Heart right ventricle (tissue), 16 donors: ENCODE data around the gene NFKB1. TPM values are rescaled to one million over a fixed set of nuclear protein-coding genes. Genes with fewer than 3 reads are reported as not detected.

Experiments
- ATAC-seq, 8 donors: fragments of 200-7000 bp; cut with Tn5 transposase; one replicate each; pipeline ENCODE4 v1.9.1; 2020; ENCODE audit warnings: mild to moderate bottlenecking in 8 of 8, moderate library complexity in 8 of 8, moderate number of reproducible peaks in 1 of 8
- DNase-seq, 2 donors: peaks; one replicate each; pipeline ENCODE4 v3.0.0-alpha.2; 2020
- H3K27ac ChIP-seq, 10 donors: fragments of 200-600 bp; sonication (generic) in 2 of 10; one replicate each; pipeline versions ENCODE4 v1.5.0 to v1.8.0; 2020 to 2022; ENCODE audit warnings: mild to moderate bottlenecking in 3 of 10
- H3K27me3 ChIP-seq, 7 donors: fragments of 200-600 bp; one replicate each; pipeline ENCODE4 v1.8.0; 2021 to 2022; ENCODE audit warnings: mild to moderate bottlenecking in 2 of 7
- H3K36me3 ChIP-seq, 9 donors: fragments of 200-600 bp; sonication (generic) in 1 of 9; one replicate each; pipeline versions ENCODE4 v1.5.0 to v1.8.0; 2020 to 2022; ENCODE audit warnings: mild to moderate bottlenecking in 2 of 9
- H3K4me1 ChIP-seq, 9 donors: fragments of 200-600 bp; sonication (generic) in 1 of 9; one replicate each; pipeline versions ENCODE4 v1.5.0 to v1.8.0; 2020 to 2022; ENCODE audit warnings: mild to moderate bottlenecking in 4 of 9
- H3K4me3 ChIP-seq, 10 donors: fragments of 200-600 bp; sonication (generic) in 2 of 10; one replicate each; pipeline versions ENCODE4 v1.5.0 to v1.8.0; 2020 to 2022; ENCODE audit warnings: mild to moderate bottlenecking in 7 of 10, moderate library complexity in 2 of 10
- H3K9me3 ChIP-seq, 11 donors: fragments of 200-600 bp in 10 of 11; sonication (generic) in 2 of 11; one replicate each; pipeline versions ENCODE4 v1.5.0 to v1.8.0; 2013 to 2022; ENCODE audit warnings: mild to moderate bottlenecking in 2 of 11, control low read depth in 1 of 11, moderate library complexity in 1 of 11
- whole genome bisulfite sequencing, 2 donors: extraction: QIAGEN DNeasy Blood & Tissue Kit; methylation state at CpG; one replicate each; pipeline ENCODE4 v1.1.7; 2013; ENCODE audit warnings: inconsistent platforms in 1 of 2; 5-methylcytosine and 5-hydroxymethylcytosine counted together
- intact Hi-C, 10 donors: fragments of 100-400 bp; cut with DNase I; formaldehyde crosslinking; loops; one replicate each; pipeline versions ENCODE4 v1.11.1 to v1.14.2; 2022
- polyA plus RNA-seq, 2 donors: library from polyadenylated mRNA; stranded (reverse); fragments of 200-250 nt; gene quantifications; one replicate each; pipeline ENCODE4 v1.2.3, GENCODE V29; 2013
- total RNA-seq, 10 donors: library from RNA; stranded (reverse); fragmentation: NEBNext Ultra II Directional in 3 of 10; extraction: Animal tissue kit (Norgen Biotek cat#: 25700) in 3 of 10; gene quantifications; one replicate each; pipeline versions ENCODE4 v1.2.1 to v1.2.4, GENCODE V29; 2021 to 2023
- TF ChIP-seq, protein P1 (sequence below), 9 donors: fragments of 200-600 bp; sonication (generic) in 2 of 9; IDR thresholded peaks; one replicate each; pipeline versions ENCODE4 v1.5.0 to v1.8.0; 2021 to 2022; ENCODE audit warnings: antibody characterized with exemption in 9 of 9, mild to moderate bottlenecking in 5 of 9, moderate library complexity in 1 of 9
- donor health status: Arrhythmogenic right ventricular cardiomyopathy.
- donor health status: ischemic (EF 13 %, LVEDD 7.1; RV severe dilation, severe dysfunction).
- donor health status: healthy with polysubstance abuse.
- donor health status: DM: no; HTN: yes; CAD: no.
- donor health status: DM: no; HTN: no; CAD: no.
- donor health status: ischemic (EF 25% LVEDD 6.9; RV normal size, moderate dysfunction).
- donor health status: ischemic (EF 25% LVEDD 5.7; RV mildly dilated, moderate dysfunction).
- donor health status: healthy.
- donor health status: DM: yes; HTN: yes; CAD: no.
- donor health status: Ischemic cardiomyopathy.
- donor health status: ischemic (EF 35%, LVEDD 5.7; RV mildly dilated, moderate dysfunction).
- donor health status: nonischemic (EF 11% LVEDD 7.7; RV severe dilation, severe dysfunction).
- donor health status: DM: yes; HTN: yes; CAD: no.
- donor health status: PGD.
- donor health status: ischemic (EF 29% LVEDD 5.4; RV normal size, mild dysfunction).
- donor health status: nonischemic (EF 23%, LVEDD 6.1; RV moderate dilation, normal function).

The NFKB1 gene
- total and polyA plus RNA-seq, 12 donors, result 4.5 to 30.3 (median 19.9) TPM

DNA sequence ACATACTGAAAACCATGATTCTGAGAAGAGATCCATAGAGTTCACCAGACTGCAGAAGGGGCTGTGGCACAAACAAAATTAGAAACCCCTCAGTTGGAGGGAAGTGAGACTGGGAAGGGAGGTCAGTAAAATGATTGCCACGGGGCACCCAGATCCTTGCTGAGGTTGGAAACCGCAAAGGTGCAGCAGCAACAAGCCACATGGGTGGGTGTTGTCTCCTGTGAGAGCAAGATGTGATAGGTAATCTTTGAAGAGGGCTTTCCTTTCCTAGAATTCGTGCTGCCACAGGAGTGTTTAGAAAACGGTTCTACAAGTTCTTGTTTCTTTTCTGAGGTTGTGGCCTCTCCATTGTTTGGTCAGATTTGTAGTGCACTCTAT, 85.5 kb downstream of the NFKB1 start:
- intact Hi-C loops, result loop anchor here in 1 of 10 donors (10.0 kb wide), 1 partner anchor 82 kb away; the partner anchor contains the start of gene NFKB1
- Histone ChIP-seq H3K9me3 (peaks cover 0 to 12% (median 0%) of the 10 kb centered on the region in 11 donors), H3K27me3 (no peaks in the 10 kb centered on the region), H3K4me1 (no peaks in the 10 kb centered on the region), H3K27ac (no peak overlapping the region), H3K36me3 (peaks cover 0 to 100% (median 54%) of the 10 kb centered on the region in 9 donors), H3K4me3 (no peak overlapping the region)
- TF ChIP-seq, protein P1, sequence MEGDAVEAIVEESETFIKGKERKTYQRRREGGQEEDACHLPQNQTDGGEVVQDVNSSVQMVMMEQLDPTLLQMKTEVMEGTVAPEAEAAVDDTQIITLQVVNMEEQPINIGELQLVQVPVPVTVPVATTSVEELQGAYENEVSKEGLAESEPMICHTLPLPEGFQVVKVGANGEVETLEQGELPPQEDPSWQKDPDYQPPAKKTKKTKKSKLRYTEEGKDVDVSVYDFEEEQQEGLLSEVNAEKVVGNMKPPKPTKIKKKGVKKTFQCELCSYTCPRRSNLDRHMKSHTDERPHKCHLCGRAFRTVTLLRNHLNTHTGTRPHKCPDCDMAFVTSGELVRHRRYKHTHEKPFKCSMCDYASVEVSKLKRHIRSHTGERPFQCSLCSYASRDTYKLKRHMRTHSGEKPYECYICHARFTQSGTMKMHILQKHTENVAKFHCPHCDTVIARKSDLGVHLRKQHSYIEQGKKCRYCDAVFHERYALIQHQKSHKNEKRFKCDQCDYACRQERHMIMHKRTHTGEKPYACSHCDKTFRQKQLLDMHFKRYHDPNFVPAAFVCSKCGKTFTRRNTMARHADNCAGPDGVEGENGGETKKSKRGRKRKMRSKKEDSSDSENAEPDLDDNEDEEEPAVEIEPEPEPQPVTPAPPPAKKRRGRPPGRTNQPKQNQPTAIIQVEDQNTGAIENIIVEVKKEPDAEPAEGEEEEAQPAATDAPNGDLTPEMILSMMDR (IDR thresholded peaks at IDR 0.05), result no peak
- no peak for DNase-seq
- ATAC-seq, result no peak
- 82 to 85% methylated on average over 4 of the region's 4 CpGs for WGBS, 2 donors

DNA sequence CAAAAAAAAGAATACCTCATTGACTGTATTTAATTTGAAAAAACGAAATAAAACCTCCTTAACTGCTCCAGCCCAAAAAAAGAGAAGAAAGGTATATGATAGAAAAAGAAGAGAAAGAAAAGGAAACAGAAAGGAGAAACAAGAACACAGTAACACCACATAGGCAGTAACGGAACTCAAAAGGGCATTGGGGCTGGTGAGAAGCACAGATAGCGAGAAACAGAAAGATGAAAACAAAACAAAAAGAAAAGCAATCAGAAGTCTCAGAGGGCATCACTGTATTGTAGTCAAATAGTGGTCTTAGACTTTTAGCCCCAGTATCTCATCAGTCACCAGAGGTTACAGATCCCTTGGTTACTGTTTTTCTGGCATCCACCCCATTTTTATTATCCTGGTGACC, 88.6 kb downstream of the NFKB1 start:
- intact Hi-C loops, result loop anchor here in 2 of 10 donors (10.0 kb wide), 2 partner anchors 85 to 135 kb away; partner anchors contain the start of gene NFKB1 (in 1 of the 2)
- peaks cover 0 to 15% (median 0%) of the 10 kb centered on the region in 11 donors for H3K9me3 ChIP-seq
- DNase-seq (no peak), ATAC-seq (no peak)
- TF ChIP-seq, protein P1 (IDR thresholded peaks at IDR 0.05), result no peak
- no peaks in the 10 kb centered on the region for H3K27me3 ChIP-seq
- WGBS, 2 donors, result 64 to 95% methylated on average over 3 of the region's 3 CpGs
- H3K27ac ChIP-seq, result no peak overlapping the region
- H3K36me3 ChIP-seq, result peaks cover 0 to 99% (median 28%) of the 10 kb centered on the region in 9 donors
- no peaks in the 10 kb centered on the region for H3K4me1 ChIP-seq
- no peak overlapping the region for H3K4me3 ChIP-seq

DNA sequence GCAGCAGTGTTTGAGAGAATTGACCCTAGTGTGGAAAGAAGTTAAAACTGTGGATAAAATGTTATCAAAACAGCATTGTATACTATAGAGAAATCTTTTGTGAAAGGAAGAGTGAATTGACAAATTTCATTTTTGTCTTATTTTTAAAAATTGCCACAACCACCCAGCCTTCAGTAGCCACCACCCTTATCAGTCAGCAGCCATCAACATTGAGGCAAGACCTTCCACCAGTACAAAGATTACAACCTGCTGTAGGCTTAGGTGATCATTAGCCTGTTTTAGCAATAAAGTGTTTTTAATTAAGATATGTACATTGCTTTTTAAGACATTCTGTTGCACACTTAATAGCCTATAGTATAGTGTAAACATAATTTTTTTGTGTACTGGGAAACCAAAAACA, 91.1 kb downstream of the NFKB1 start:
- Histone ChIP-seq H3K36me3 (peaks cover 0 to 99% (median 24%) of the 10 kb centered on the region in 9 donors), H3K4me3 (no peak overlapping the region), H3K27ac (no peak overlapping the region), H3K4me1 (peaks cover 0 to 6% (median 0%) of the 10 kb centered on the region in 9 donors), H3K27me3 (no peaks in the 10 kb centered on the region), H3K9me3 (peaks cover 0 to 15% (median 0%) of the 10 kb centered on the region in 11 donors)
- TF ChIP-seq, protein P1 (IDR thresholded peaks at IDR 0.05), result no peak
- DNase-seq (no peak), ATAC-seq (no peak)
- intact Hi-C loops, result loop anchor here in 1 of 10 donors (10.0 kb wide), 1 partner anchor 137 kb away; no protein-coding TSS in a partner anchor

DNA sequence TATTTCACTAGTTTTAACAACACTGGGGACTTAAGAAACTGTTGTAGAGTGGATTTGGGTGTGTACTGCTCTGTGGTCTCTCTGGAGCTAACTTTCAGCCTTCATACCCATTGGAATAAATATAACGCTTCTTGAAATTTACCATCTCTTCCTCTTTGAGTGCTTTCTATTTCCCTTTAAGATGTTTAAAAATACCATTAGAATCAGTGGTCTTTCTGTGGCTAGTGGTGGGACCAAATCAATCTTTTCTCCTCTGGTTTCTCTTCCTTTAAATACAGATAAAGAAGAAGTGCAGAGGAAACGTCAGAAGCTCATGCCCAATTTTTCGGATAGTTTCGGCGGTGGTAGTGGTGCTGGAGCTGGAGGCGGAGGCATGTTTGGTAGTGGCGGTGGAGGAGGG, 92.0 kb downstream of the NFKB1 start:
- ATAC-seq (no peak), DNase-seq (no peak)
- Histone ChIP-seq H3K9me3 (peaks cover 0 to 15% (median 0%) of the 10 kb centered on the region in 11 donors), H3K4me1 (peaks cover 0 to 11% (median 6%) of the 10 kb centered on the region in 9 donors), H3K4me3 (no peak overlapping the region), H3K36me3 (peaks cover 0 to 99% (median 26%) of the 10 kb centered on the region in 9 donors), H3K27ac (no peak overlapping the region), H3K27me3 (no peaks in the 10 kb centered on the region)
- TF ChIP-seq, protein P1 (IDR thresholded peaks at IDR 0.05), result no peak
- intact Hi-C loops, result loop anchor here in 1 of 10 donors (10.0 kb wide), 1 partner anchor 138 kb away; no protein-coding TSS in a partner anchor
- 92 to 94% methylated on average over 7 of the region's 7 CpGs for WGBS, 2 donors
